Uterus (tissue), 2 donors: Measurements from ENCODE around the gene CHAF1B.

Experiments used
- POLR2A ChIP-seq, 2 donors: fragments of 450-650 bp; IDR thresholded peaks; one replicate each; pipeline ENCODE4 v1.6.1; 2016; ENCODE audit warnings: antibody characterized with exemption in 2 of 2, mild to moderate bottlenecking in 1 of 2, moderate library complexity in 1 of 2
- TF ChIP-seq, protein P1 (sequence below), 4 experiments: fragments of 200-600 bp in 2 of 4; fragments of 450-650 bp in 2 of 4; sonication (generic) in 2 of 4; IDR thresholded peaks; one replicate each; pipeline ENCODE4 v1.5.1; 2016 to 2019; ENCODE audit warnings: antibody characterized with exemption in 4 of 4, mild to moderate bottlenecking in 2 of 4, moderate library complexity in 1 of 4

DNA sequence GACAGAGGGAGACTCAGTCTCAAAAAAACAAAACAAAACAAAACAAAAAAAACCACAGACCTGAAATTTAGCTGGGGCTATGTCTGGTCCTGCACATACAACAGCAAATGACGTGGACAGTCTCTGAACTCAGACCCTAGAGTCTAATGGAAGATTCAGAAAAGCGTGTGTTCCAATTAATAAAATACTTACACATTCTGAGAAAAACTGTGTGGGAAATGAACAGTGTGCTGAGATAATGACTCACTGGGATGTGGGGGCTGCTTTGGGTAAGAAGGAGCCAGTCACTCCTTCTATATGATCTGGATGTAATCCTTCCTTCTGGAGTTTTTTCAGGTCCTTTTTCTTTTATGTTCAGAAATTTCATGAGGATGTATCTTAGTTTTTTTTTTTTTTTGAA lies 65.3 kb downstream of the CHAF1B start:
- TF ChIP-seq, protein P1, sequence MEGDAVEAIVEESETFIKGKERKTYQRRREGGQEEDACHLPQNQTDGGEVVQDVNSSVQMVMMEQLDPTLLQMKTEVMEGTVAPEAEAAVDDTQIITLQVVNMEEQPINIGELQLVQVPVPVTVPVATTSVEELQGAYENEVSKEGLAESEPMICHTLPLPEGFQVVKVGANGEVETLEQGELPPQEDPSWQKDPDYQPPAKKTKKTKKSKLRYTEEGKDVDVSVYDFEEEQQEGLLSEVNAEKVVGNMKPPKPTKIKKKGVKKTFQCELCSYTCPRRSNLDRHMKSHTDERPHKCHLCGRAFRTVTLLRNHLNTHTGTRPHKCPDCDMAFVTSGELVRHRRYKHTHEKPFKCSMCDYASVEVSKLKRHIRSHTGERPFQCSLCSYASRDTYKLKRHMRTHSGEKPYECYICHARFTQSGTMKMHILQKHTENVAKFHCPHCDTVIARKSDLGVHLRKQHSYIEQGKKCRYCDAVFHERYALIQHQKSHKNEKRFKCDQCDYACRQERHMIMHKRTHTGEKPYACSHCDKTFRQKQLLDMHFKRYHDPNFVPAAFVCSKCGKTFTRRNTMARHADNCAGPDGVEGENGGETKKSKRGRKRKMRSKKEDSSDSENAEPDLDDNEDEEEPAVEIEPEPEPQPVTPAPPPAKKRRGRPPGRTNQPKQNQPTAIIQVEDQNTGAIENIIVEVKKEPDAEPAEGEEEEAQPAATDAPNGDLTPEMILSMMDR (IDR thresholded peaks at IDR 0.05), result no peak
- TF ChIP-seq POLR2A (IDR thresholded peaks at IDR 0.05), result no peak
